ENCODE data around the gene GP1BB. TPM values are rescaled to one million over a fixed set of nuclear protein-coding genes. Genes with fewer than 3 reads are reported as not detected.
A peak's percentile ranks its signal among the peaks of the same experiment; 100 is the strongest.

The GP1BB gene
- polyA plus RNA-seq, 1 of the 3 experiments (the other 2 are of a cell fraction) = 1.5 TPM

- ChIA-PET POLR2A (no interaction called here), CTCF (interaction anchor here (0.9 to 4.0 kb wide), 9 partner anchors 11 to 191 kb away, joined by 3 to 42 read pairs (median 5); no protein-coding TSS in a partner anchor)
- Histone ChIP-seq H3K79me2 (ENCODE audit: insufficient read depth) (no peaks in the 10 kb centered on the region), H3F3A (replicated peaks; ENCODE audit: insufficient read depth) (no peaks in the 10 kb centered on the region), H3K4me2 (peak overlapping the region; percentile 81), H3K9ac (no peak overlapping the region), H3K27me3 (ENCODE audit: insufficient read depth) (no peaks in the 10 kb centered on the region), H2AFZ (ENCODE audit: low read depth) (no peak overlapping the region), H3K4me3 (ENCODE audit: low read depth in 2 of 2, low read length in 1 of 2) (no peak overlapping the region), H3K9me3 (no peaks in the 10 kb centered on the region), H3K36me3 (replicated peaks in 1 of 2; ENCODE audit: control insufficient read depth in 1 of 2, insufficient read depth in 2 of 2, low read length in 1 of 2) (peaks cover 0 to 5% of the 10 kb centered on the region in 2 experiments), H4K20me1 (ENCODE audit: insufficient read depth) (no peaks in the 10 kb centered on the region), H3K27ac (ENCODE audit: low read depth in 2 of 2, low read length in 1 of 2) (no peak overlapping the region), H3K9me2 (no peaks in the 10 kb centered on the region), H3K4me1 (ENCODE audit: control insufficient read depth in 1 of 2, insufficient read depth in 2 of 2, low read depth in 1 of 2, low read length in 1 of 2) (peaks cover 0 to 34% of the 10 kb centered on the region in 2 experiments; a peak in 1 of 4 replicates)
- no peak for DNase-seq
- TF ChIP-seq RCOR1 (IDR thresholded peaks at IDR 0.05; ENCODE audit: low read length) (no peak), FOSL2 (IDR thresholded peaks at IDR 0.05; ENCODE audit: borderline replicate concordance, low read depth) (no peak), TEAD4 (IDR thresholded peaks at IDR 0.05; ENCODE audit: borderline replicate concordance, insufficient read depth) (no peak), TAF1 (IDR thresholded peaks at IDR 0.05; ENCODE audit: borderline replicate concordance, low read depth, low read length) (no peak), JUND (IDR thresholded peaks at IDR 0.05) (no peak)
- WGBS (ENCODE audit: low lambda C conversion rate) = 100% methylated on average over 3 of the region's 31 CpGs
Measured at GRCh38 chr22:19719050-19719482, 4.3 kb upstream of the GP1BB start.

- CTCF ChIA-PET = interaction anchor here (1.0 to 4.0 kb wide), 7 partner anchors 11 to 191 kb away, joined by 3 to 42 read pairs (median 5); no protein-coding TSS in a partner anchor
- H3K4me2 ChIP-seq = no peak overlapping the region
- no peak overlapping the region for H2AFZ ChIP-seq (ENCODE audit: low read depth)
- TF ChIP-seq ZBTB33 (IDR thresholded peaks at IDR 0.05; ENCODE audit: borderline replicate concordance, low read depth) (no peak), RCOR1 (IDR thresholded peaks at IDR 0.05; ENCODE audit: low read length) (no peak), RAD21 (IDR thresholded peaks at IDR 0.05; ENCODE audit: low read length) (no peak), CTCF (IDR thresholded peaks at IDR 0.05) (no peak), NRF1 (IDR thresholded peaks at IDR 0.05; ENCODE audit: low read depth, low read length) (no peak), SMC3 (IDR thresholded peaks at IDR 0.05; ENCODE audit: low read depth, low read length) (no peak), TCF12 (IDR thresholded peaks at IDR 0.05) (no peak), JUND (IDR thresholded peaks at IDR 0.05) (no peak), FOSL2 (IDR thresholded peaks at IDR 0.05; ENCODE audit: borderline replicate concordance, low read depth) (no peak), FOXM1 (IDR thresholded peaks at IDR 0.05; ENCODE audit: low read depth) (no peak), CHD2 (IDR thresholded peaks at IDR 0.05; ENCODE audit: low read length, partially characterized antibody) (no peak), IRF3 (IDR thresholded peaks at IDR 0.05; ENCODE audit: low read depth, low read length) (no peak), POLR2AphosphoS5 (IDR thresholded peaks at IDR 0.05; ENCODE audit: low read depth, low read length) (no peak), TEAD4 (IDR thresholded peaks at IDR 0.05; ENCODE audit: borderline replicate concordance, insufficient read depth) (no peak), EZH2phosphoT487 (IDR thresholded peaks at IDR 0.05; ENCODE audit: borderline replicate concordance, low read depth) (no peak)
- TF ChIP-seq, protein P1, sequence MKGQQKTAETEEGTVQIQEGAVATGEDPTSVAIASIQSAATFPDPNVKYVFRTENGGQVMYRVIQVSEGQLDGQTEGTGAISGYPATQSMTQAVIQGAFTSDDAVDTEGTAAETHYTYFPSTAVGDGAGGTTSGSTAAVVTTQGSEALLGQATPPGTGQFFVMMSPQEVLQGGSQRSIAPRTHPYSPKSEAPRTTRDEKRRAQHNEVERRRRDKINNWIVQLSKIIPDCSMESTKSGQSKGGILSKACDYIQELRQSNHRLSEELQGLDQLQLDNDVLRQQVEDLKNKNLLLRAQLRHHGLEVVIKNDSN (IDR thresholded peaks at IDR 0.05; ENCODE audit: borderline replicate concordance, low read depth) = no peak
- peaks cover 0 to 5% of the 10 kb centered on the region in 2 experiments for H3K36me3 ChIP-seq (replicated peaks in 1 of 2; ENCODE audit: control insufficient read depth in 1 of 2, insufficient read depth in 2 of 2, low read length in 1 of 2)
- peaks cover 0 to 34% of the 10 kb centered on the region in 2 experiments; a peak in 1 of 4 replicates for H3K4me1 ChIP-seq (ENCODE audit: control insufficient read depth in 1 of 2, insufficient read depth in 2 of 2, low read depth in 1 of 2, low read length in 1 of 2)
- 99% methylated on average over 7 of the region's 12 CpGs for WGBS (ENCODE audit: low lambda C conversion rate)
- H3F3A ChIP-seq (replicated peaks; ENCODE audit: insufficient read depth) = no peaks in the 10 kb centered on the region
- DNase-seq = no peak
- no peaks in the 10 kb centered on the region for H3K9me3 ChIP-seq
- POLR2A ChIA-PET = no interaction called here
- H3K27ac ChIP-seq (ENCODE audit: low read depth in 2 of 2, low read length in 1 of 2) = no peak overlapping the region
- no peak overlapping the region for H3K4me3 ChIP-seq (ENCODE audit: low read depth in 2 of 2, low read length in 1 of 2)
- no peaks in the 10 kb centered on the region for H3K9me2 ChIP-seq
- no peak overlapping the region for H3K9ac ChIP-seq
- no peaks in the 10 kb centered on the region for H3K27me3 ChIP-seq (ENCODE audit: insufficient read depth)
- H4K20me1 ChIP-seq (ENCODE audit: insufficient read depth) = no peaks in the 10 kb centered on the region
- no peaks in the 10 kb centered on the region for H3K79me2 ChIP-seq (ENCODE audit: insufficient read depth)
Measured at GRCh38 chr22:19719488-19720021, 3.8 kb upstream of the GP1BB start.

Measured in SK-N-SH (cell line).